Thoracic aorta (tissue), 2 donors: ENCODE data around the gene FIP1L1. TPM values are rescaled to one million over a fixed set of nuclear protein-coding genes. Genes with fewer than 3 reads are reported as not detected.
A peak's percentile ranks its signal among the peaks of the same experiment; 100 is the strongest.

Experiments used
- ATAC-seq: fragments of 150-250 bp; one replicate; pipeline ENCODE4 v1.8.0; 2017; ENCODE audit warnings: low read depth; ENCODE audit not compliant: insufficient number of reproducible peaks, low FRiP score
- DNase-seq: peaks from one replicate; pipeline ENCODE4 v3.0.0-alpha.2; 2020; ENCODE audit warnings: low spot score
- H3K27ac ChIP-seq, 2 donors: fragments of 200-600 bp; sonication (generic); 1 replicate in 1 of 2; 2 replicates in 1 of 2; pipeline ENCODE4 v1.5.1; 2016; ENCODE audit warnings: mild to moderate bottlenecking in 2 of 2, moderate library complexity in 2 of 2
- H3K27me3 ChIP-seq: fragments of 200-600 bp; sonication (generic); replicated peaks from 2 replicates; pipeline ENCODE4 v1.6.0; 2016; ENCODE audit warnings: mild to moderate bottlenecking; ENCODE audit not compliant: insufficient read depth
- H3K36me3 ChIP-seq: fragments of 200-600 bp; sonication (generic); one replicate; pipeline ENCODE4 v1.5.1; 2016
- H3K4me1 ChIP-seq, 2 donors: fragments of 200-600 bp; sonication (generic); 1 replicate in 1 of 2; 2 replicates in 1 of 2; pipeline versions ENCODE4 v1.5.1 to v1.6.0; 2016; ENCODE audit warnings: low read depth in 2 of 2, mild to moderate bottlenecking in 1 of 2; ENCODE audit not compliant: control insufficient read depth in 1 of 2
- H3K4me3 ChIP-seq: fragments of 200-600 bp; sonication (generic); 2 replicates; pipeline ENCODE4 v1.5.1; 2016; ENCODE audit warnings: mild to moderate bottlenecking
- H3K9me3 ChIP-seq: fragments of 200-600 bp; sonication (generic); 2 replicates; pipeline ENCODE4 v1.5.1; 2016
- CTCF ChIP-seq: fragments of 200-600 bp; sonication (generic); IDR thresholded peaks from one replicate; pipeline ENCODE4 v1.5.1; 2019; ENCODE audit warnings: antibody characterized with exemption
- total RNA-seq, 2 donors: library from RNA; depleted of rRNA; stranded (reverse); fragments of >200 nt; gene quantifications; one replicate each; pipeline versions ENCODE4 v1.1.0 to v1.2.3, GENCODE V29; 2016

FIP1L1 gene
- total RNA-seq, 2 donors from 2014 or later: 29.5 to 57.9 TPM

- no peak for ATAC-seq
Observed at GRCh38 chr4:53362093-53362492, 15.3 kb upstream of the FIP1L1 start.

GRCh38 chr4:53364624-53365023, 12.8 kb upstream of the FIP1L1 start:
- Histone ChIP-seq H3K27me3 (no peaks in the 10 kb centered on the region), H3K4me3 (peak overlapping the region; percentile 91), H3K27ac (no peak overlapping the region), H3K36me3 (no peaks in the 10 kb centered on the region), H3K4me1 (peaks cover 17 to 40% of the 10 kb centered on the region in 2 donors), H3K9me3 (no peaks in the 10 kb centered on the region)
- no peak for TF ChIP-seq CTCF
- no peak for ATAC-seq
- DNase-seq: no peak

More at GRCh38 chr4:53362093-53362492, 15.3 kb upstream of the FIP1L1 start:
- H3K27ac ChIP-seq: no peak overlapping the region
- H3K9me3 ChIP-seq: no peaks in the 10 kb centered on the region
- H3K36me3 ChIP-seq: no peaks in the 10 kb centered on the region
- no peak for TF ChIP-seq CTCF
- no peak for DNase-seq
- H3K27me3 ChIP-seq: no peaks in the 10 kb centered on the region
- no peak overlapping the region for H3K4me3 ChIP-seq
- peaks cover 17 to 40% of the 10 kb centered on the region in 2 donors for H3K4me1 ChIP-seq

GRCh38 chr4:53365121-53365485, 12.3 kb upstream of the FIP1L1 start:
- Histone ChIP-seq H3K36me3 (no peaks in the 10 kb centered on the region), H3K27me3 (no peaks in the 10 kb centered on the region), H3K4me1 (peaks cover 17 to 40% of the 10 kb centered on the region in 2 donors), H3K4me3 (peak overlapping the region; percentile 91), H3K9me3 (no peaks in the 10 kb centered on the region), H3K27ac (peak overlapping the region in 1 of 2 donors; percentile 47)
- DNase-seq: no peak
- ATAC-seq: no peak
- no peak for TF ChIP-seq CTCF

GRCh38 chr4:53365486-53366300, 11.7 kb upstream of the FIP1L1 start, which contains the start of gene SCFD2:
SCFD2 (minus strand) TSS chr4:53366061.
- Histone ChIP-seq H3K4me1 (peaks cover 17 to 40% of the 10 kb centered on the region in 2 donors), H3K27ac (peak within 1 kb of the TSS; percentile 44 to 47)
- DNase-seq: peak; percentile 99

More at GRCh38 chr4:53365486-53366300, 11.7 kb upstream of the FIP1L1 start, which contains the start of gene SCFD2:
- peak within 1 kb of the TSS; percentile 91 for H3K4me3 ChIP-seq
- H3K9me3 ChIP-seq: no peaks in the 10 kb centered on the region
- no peaks in the 10 kb centered on the region for H3K36me3 ChIP-seq
- H3K27me3 ChIP-seq: no peaks in the 10 kb centered on the region
- no peak for TF ChIP-seq CTCF
- ATAC-seq: peak; percentile 100
